Peyer's patch (tissue), 4 donors: ENCODE measurements around the gene SOX5.

ENCODE experiments used
- CTCF ChIP-seq, 6 experiments: fragments of 450-650 bp in 4 of 6; fragments of 200-600 bp in 2 of 6; sonication (generic) in 1 of 6; IDR thresholded peaks; one replicate each; pipeline ENCODE4 v1.5.1; 2017 to 2019; ENCODE audit warnings: antibody characterized with exemption in 6 of 6, mild to moderate bottlenecking in 3 of 6, moderate library complexity in 1 of 6
- POLR2A ChIP-seq, 2 donors: fragments of 450-650 bp; IDR thresholded peaks; one replicate each; pipeline ENCODE4 v1.5.1; 2017; ENCODE audit warnings: antibody characterized with exemption in 2 of 2, mild to moderate bottlenecking in 2 of 2, moderate library complexity in 2 of 2

- TF ChIP-seq POLR2A (IDR thresholded peaks at IDR 0.05) = no peak
- no peak for TF ChIP-seq CTCF (IDR thresholded peaks at IDR 0.05)
Measured at GRCh38 chr12:23726646-23727045, 222.8 kb downstream of the SOX5 start.
